OCI-LY1 (cell line): ENCODE results near the gene BHLHA9.

ENCODE experiments used
- H2AFZ ChIP-seq: fragments of 200-600 bp; sonication (generic), shearing (Covaris generic); 2 replicates; pipeline ENCODE4 v1.6.0; 2014; ENCODE audit warnings: antibody characterized with exemption, mild to moderate bottlenecking, low read length
- H3F3A ChIP-seq: fragments of 200-600 bp; sonication (generic), shearing (Covaris generic); 2 replicates; pipeline ENCODE4 v1.6.0; 2014; ENCODE audit warnings: mild to moderate bottlenecking, antibody characterized with exemption, low read length, moderate library complexity; ENCODE audit not compliant: insufficient read depth
- H3K27ac ChIP-seq: fragments of 200-600 bp; sonication (generic); 2 replicates; pipeline ENCODE4 v1.5.1; 2014; ENCODE audit warnings: low read length, mixed run types, mild to moderate bottlenecking, low read depth; ENCODE audit not compliant: poor library complexity, severe bottlenecking
- H3K27me3 ChIP-seq: fragments of 200-600 bp; sonication (generic); 2 replicates; pipeline ENCODE4 v1.6.0; 2014; ENCODE audit warnings: antibody characterized with exemption, mild to moderate bottlenecking, low read length, moderate library complexity; ENCODE audit not compliant: insufficient read depth
- H3K36me3 ChIP-seq: fragments of 200-600 bp; sonication (generic); 2 replicates; pipeline ENCODE4 v1.6.1; 2014; ENCODE audit warnings: mild to moderate bottlenecking, antibody characterized with exemption, low read length, moderate library complexity, mixed read lengths; ENCODE audit not compliant: insufficient read depth
- H3K4me1 ChIP-seq: fragments of 200-600 bp; sonication (generic); 2 replicates; pipeline ENCODE4 v1.5.1; 2014; ENCODE audit warnings: mild to moderate bottlenecking, low read length, moderate library complexity; ENCODE audit not compliant: insufficient read depth, severe bottlenecking
- H3K4me2 ChIP-seq: fragments of 200-600 bp; sonication (generic), shearing (Covaris generic); 2 replicates; pipeline ENCODE4 v1.6.1; 2014; ENCODE audit warnings: low read length
- H3K4me3 ChIP-seq: fragments of 200-600 bp; sonication (generic); 2 replicates; pipeline ENCODE4 v1.5.1; 2014; ENCODE audit warnings: low read length, low read depth, mild to moderate bottlenecking, mixed read lengths; ENCODE audit not compliant: poor library complexity, severe bottlenecking
- H3K79me2 ChIP-seq: fragments of 200-600 bp; shearing (Covaris generic); 2 replicates; pipeline ENCODE4 v1.6.1; 2016; ENCODE audit warnings: mixed run types, low read length, mixed read lengths; ENCODE audit not compliant: insufficient read depth
- H3K9ac ChIP-seq: fragments of 200-600 bp; sonication (generic), shearing (Covaris generic); 2 replicates; pipeline ENCODE4 v1.6.1; 2014; ENCODE audit warnings: mild to moderate bottlenecking, low read length, mixed read lengths
- H3K9me2 ChIP-seq: fragments of 200-600 bp; sonication (generic), shearing (Covaris generic); 2 replicates; pipeline ENCODE4 v1.6.1; 2014; ENCODE audit warnings: low read depth, mild to moderate bottlenecking, low read length, mixed read lengths
- H3K9me3 ChIP-seq: fragments of 200-600 bp; shearing (Covaris generic); 2 replicates; pipeline ENCODE4 v1.6.1; 2014; ENCODE audit warnings: low read length, mixed read lengths
- H4K20me1 ChIP-seq: fragments of 200-600 bp; sonication (generic), shearing (Covaris generic); 2 replicates; pipeline ENCODE4 v1.6.0; 2016; ENCODE audit warnings: mild to moderate bottlenecking, low read length; ENCODE audit not compliant: insufficient read depth
- EZH2 ChIP-seq: fragments of 200-600 bp; sonication (generic), shearing (Covaris generic); IDR thresholded peaks from 2 replicates; pipeline ENCODE4 v1.8.0; 2017; ENCODE audit warnings: borderline replicate concordance, mixed run types, mild to moderate bottlenecking, antibody characterized with exemption, low read length, moderate library complexity, mixed read lengths
- TF ChIP-seq, protein P1 (sequence below): fragments of 200-600 bp; sonication (generic), shearing (Covaris generic); IDR thresholded peaks from 2 replicates; pipeline ENCODE4 v1.5.1; 2017; ENCODE audit warnings: mild to moderate bottlenecking, antibody characterized with exemption, low read length, moderate library complexity, mixed read lengths

The BHLHA9 gene

DNA sequence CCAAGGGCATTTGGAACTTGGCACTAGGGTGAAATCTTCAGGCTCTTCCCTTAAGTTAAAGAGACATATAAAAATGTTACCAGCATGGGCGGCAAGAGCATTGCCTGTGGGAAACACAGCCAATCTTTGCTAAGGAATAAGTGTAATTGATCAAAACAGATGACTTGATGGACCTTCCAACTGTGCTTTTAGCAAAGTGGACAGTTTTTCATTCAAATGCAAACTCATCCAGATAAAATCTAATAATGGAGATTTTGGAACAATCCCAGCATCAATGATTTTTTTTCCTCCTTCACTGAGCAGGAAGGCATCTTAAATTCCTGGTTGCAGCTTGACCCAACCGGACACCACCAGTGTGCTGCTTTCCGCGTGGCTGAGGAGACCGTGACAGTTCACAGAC is 42.9 kb upstream of the BHLHA9 start:
- Histone ChIP-seq H3K4me2 (peak overlapping the region; percentile 83), H3K36me3 (peaks cover 24% of the 10 kb centered on the region; the same call in 1 of the 2 replicates), H3K4me3 (peak overlapping the region; percentile 73), H4K20me1 (no peaks in the 10 kb centered on the region), H3K27me3 (peaks cover 8% of the 10 kb centered on the region; the same call in 1 of the 2 replicates), H3K4me1 (peaks cover 42% of the 10 kb centered on the region), H2AFZ (no peak overlapping the region), H3K27ac (peak overlapping the region; percentile 80), H3F3A (0 out of 2 replicates have a peak, but pooled peaks cover 3% of the 10 kb centered on the region), H3K9ac (peak overlapping the region; percentile 74), H3K79me2 (peaks cover 28% of the 10 kb centered on the region), H3K9me3 (no peaks in the 10 kb centered on the region), H3K9me2 (no peaks in the 10 kb centered on the region)
- TF ChIP-seq EZH2, result no peak
- TF ChIP-seq, protein P1, sequence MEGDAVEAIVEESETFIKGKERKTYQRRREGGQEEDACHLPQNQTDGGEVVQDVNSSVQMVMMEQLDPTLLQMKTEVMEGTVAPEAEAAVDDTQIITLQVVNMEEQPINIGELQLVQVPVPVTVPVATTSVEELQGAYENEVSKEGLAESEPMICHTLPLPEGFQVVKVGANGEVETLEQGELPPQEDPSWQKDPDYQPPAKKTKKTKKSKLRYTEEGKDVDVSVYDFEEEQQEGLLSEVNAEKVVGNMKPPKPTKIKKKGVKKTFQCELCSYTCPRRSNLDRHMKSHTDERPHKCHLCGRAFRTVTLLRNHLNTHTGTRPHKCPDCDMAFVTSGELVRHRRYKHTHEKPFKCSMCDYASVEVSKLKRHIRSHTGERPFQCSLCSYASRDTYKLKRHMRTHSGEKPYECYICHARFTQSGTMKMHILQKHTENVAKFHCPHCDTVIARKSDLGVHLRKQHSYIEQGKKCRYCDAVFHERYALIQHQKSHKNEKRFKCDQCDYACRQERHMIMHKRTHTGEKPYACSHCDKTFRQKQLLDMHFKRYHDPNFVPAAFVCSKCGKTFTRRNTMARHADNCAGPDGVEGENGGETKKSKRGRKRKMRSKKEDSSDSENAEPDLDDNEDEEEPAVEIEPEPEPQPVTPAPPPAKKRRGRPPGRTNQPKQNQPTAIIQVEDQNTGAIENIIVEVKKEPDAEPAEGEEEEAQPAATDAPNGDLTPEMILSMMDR, result no peak

DNA sequence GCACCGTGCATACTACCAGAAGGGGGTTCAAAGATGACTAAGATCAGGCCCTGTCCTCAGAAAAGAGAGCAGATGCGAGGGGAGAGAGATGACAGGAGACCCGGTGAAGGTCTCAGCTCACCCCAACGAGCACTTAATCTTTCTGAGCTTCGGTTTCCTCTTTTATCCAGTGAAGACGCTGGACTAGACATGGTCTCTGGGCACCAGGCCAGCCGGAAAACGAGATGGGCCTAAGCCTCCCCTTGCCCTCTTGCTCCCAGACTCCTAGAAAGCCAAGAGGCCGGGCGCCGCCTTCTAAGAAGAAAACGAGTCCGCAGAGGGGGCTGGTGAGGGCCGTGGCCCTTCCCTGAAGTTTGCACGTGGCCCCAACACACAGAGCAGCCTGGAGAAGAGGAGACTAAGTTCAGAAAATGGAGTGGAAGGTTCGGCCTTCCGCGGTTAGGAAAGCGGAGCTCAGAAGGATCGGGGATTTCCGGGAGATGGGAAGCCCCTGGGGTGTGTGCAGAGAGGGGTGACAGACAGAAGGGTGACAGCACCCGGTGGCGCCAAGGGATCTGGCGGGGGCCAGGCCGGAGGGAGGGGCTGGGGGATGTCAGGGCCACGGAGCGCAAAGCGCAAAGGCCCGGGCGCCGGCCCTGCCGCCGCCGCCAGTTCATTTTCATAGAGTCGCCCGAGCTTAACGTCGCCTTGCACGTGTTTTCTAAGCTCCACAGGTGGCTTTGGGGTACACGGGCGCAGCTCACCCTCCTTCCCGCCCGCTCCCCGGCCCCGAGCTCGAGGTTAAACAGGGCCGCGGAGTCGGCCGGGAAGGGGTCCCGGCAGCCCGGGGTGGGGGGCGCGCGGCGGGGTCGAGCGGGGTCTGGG is 42.1 kb upstream of the BHLHA9 start:
- TF ChIP-seq, protein P1, result no peak
- no peak for TF ChIP-seq EZH2
- 0 out of 2 replicates have a peak, but pooled peaks cover 3% of the 10 kb centered on the region for H3F3A ChIP-seq
- H3K4me3 ChIP-seq, result peak overlapping the region; percentile 73
- peak overlapping the region; percentile 80 for H3K27ac ChIP-seq
- H3K27me3 ChIP-seq, result peaks cover 9% of the 10 kb centered on the region; the same call in 1 of the 2 replicates
- H3K4me2 ChIP-seq, result peak overlapping the region; percentile 83
- peaks cover 24% of the 10 kb centered on the region; the same call in 1 of the 2 replicates for H3K36me3 ChIP-seq
- no peaks in the 10 kb centered on the region for H3K9me3 ChIP-seq
- peaks cover 42% of the 10 kb centered on the region for H3K4me1 ChIP-seq
- H3K9ac ChIP-seq, result peak overlapping the region; percentile 74
- no peaks in the 10 kb centered on the region for H4K20me1 ChIP-seq
- peaks cover 28% of the 10 kb centered on the region for H3K79me2 ChIP-seq
- no peaks in the 10 kb centered on the region for H3K9me2 ChIP-seq
- H2AFZ ChIP-seq, result no peak overlapping the region

DNA sequence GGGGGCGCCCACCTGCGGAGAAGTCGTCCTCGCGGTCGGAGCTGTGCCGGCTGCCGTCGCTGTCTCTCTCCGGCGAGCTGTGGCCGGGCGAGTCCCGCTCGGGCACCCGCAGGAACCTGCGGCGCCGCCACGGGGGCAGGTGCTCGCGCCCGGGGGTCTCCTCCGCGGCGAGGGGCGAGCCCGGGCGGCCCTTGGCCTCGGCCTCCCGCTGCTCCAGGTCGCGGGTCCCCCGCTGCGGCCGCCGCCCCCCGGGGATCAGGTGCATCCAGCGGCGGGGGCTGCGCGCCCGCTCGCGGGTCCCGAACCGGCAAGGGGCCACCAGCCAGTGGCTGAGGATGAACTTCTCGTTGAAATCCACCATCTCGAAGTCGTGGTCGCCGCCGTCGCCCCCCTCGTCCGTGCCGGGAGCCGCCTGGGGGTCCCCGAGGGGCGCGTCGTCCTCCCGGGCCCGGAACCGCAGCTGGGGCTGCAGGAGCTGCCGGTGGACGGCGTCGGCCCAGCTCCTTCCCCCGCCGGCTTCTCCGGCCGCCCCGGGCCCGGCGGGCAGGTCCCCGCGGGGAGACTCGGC is 41.4 kb upstream of the BHLHA9 start:
- Histone ChIP-seq H4K20me1 (no peaks in the 10 kb centered on the region), H3K79me2 (peaks cover 28% of the 10 kb centered on the region), H3K4me3 (peak overlapping the region; percentile 73), H3K27ac (peak overlapping the region; percentile 80), H3K27me3 (peaks cover 9% of the 10 kb centered on the region; the same call in 1 of the 2 replicates), H3K4me2 (peak overlapping the region; percentile 83), H3K9me2 (no peaks in the 10 kb centered on the region), H3K4me1 (peaks cover 42% of the 10 kb centered on the region), H3K36me3 (peaks cover 24% of the 10 kb centered on the region; the same call in 1 of the 2 replicates), H3K9me3 (no peaks in the 10 kb centered on the region), H3K9ac (peak overlapping the region; percentile 74), H3F3A (0 out of 2 replicates have a peak, but pooled peaks cover 3% of the 10 kb centered on the region), H2AFZ (no peak overlapping the region)
- no peak for TF ChIP-seq EZH2
- TF ChIP-seq, protein P1, result no peak
